Measurements from ENCODE around the gene GIPR.

- TF ChIP-seq ZNF274 (IDR thresholded peaks at IDR 0.05; ENCODE audit: low read depth, low read length): no peak
- TF ChIP-seq SUZ12 (IDR thresholded peaks at IDR 0.05; ENCODE audit: extremely low read depth, insufficient read depth, insufficient read length): no peak
These were observed 14.4 kb upstream of the GIPR start for GRCh38 chr19:45653634-45654033.
